Measurements from ENCODE around the gene FKBP15. TPM values are rescaled to one million over a fixed set of nuclear protein-coding genes. Genes with fewer than 3 reads are reported as not detected.

FKBP15 gene
- total RNA-seq, 1 experiment from 2014 or later, result 20.1 TPM

GRCh38 chr9:113205861-113206260 lies 15.2 kb downstream of the FKBP15 start:
- Mint-ChIP-seq H3K9me3 (ENCODE audit: unreplicated experiment) (no peaks in the 10 kb centered on the region), H3K27ac (ENCODE audit: unreplicated experiment) (no peak overlapping the region), H3K36me3 (ENCODE audit: insufficient read depth, unreplicated experiment) (peaks cover 28% of the 10 kb centered on the region), H3K4me3 (ENCODE audit: unreplicated experiment) (no peak overlapping the region), H3K4me1 (ENCODE audit: low read depth, unreplicated experiment) (no peaks in the 10 kb centered on the region), H3K27me3 (ENCODE audit: insufficient read depth, unreplicated experiment) (no peaks in the 10 kb centered on the region)
- Histone ChIP-seq H3K9me3 (no peaks in the 10 kb centered on the region), H3K4me3 (ENCODE audit: low read depth, low read length) (no peak overlapping the region), H3K36me3 (ENCODE audit: control insufficient read depth, insufficient read depth, low read length) (no peaks in the 10 kb centered on the region), H3K4me1 (no peaks in the 10 kb centered on the region), H3K27me3 (replicated peaks; ENCODE audit: control insufficient read depth, insufficient read depth, low read length) (no peaks in the 10 kb centered on the region)
- TF ChIP-seq, protein P1, sequence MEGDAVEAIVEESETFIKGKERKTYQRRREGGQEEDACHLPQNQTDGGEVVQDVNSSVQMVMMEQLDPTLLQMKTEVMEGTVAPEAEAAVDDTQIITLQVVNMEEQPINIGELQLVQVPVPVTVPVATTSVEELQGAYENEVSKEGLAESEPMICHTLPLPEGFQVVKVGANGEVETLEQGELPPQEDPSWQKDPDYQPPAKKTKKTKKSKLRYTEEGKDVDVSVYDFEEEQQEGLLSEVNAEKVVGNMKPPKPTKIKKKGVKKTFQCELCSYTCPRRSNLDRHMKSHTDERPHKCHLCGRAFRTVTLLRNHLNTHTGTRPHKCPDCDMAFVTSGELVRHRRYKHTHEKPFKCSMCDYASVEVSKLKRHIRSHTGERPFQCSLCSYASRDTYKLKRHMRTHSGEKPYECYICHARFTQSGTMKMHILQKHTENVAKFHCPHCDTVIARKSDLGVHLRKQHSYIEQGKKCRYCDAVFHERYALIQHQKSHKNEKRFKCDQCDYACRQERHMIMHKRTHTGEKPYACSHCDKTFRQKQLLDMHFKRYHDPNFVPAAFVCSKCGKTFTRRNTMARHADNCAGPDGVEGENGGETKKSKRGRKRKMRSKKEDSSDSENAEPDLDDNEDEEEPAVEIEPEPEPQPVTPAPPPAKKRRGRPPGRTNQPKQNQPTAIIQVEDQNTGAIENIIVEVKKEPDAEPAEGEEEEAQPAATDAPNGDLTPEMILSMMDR (IDR thresholded peaks at IDR 0.05; ENCODE audit: insufficient read depth in 1 of 2, low read depth in 1 of 2, low read length in 1 of 2, severe bottlenecking in 1 of 2, unreplicated experiment in 1 of 2), result no peak
- BruUV-seq (replicated peaks), result no TSS peak
- ChIA-PET CTCF (no interaction called here), POLR2A (no interaction called here)
- intact Hi-C loops (cut with micrococcal nuclease; ENCODE audit: unreplicated experiment), result no loop called here
- no peak for DNase-seq

GRCh38 chr9:113205432-113205831 lies 15.6 kb downstream of the FKBP15 start:
- peaks cover 26% of the 10 kb centered on the region for H3K36me3 Mint-ChIP-seq (ENCODE audit: insufficient read depth, unreplicated experiment)
- no peak overlapping the region for H3K4me3 Mint-ChIP-seq (ENCODE audit: unreplicated experiment)
- BruUV-seq (replicated peaks), result no TSS peak
- TF ChIP-seq, protein P1 (IDR thresholded peaks at IDR 0.05; ENCODE audit: insufficient read depth in 1 of 2, low read depth in 1 of 2, low read length in 1 of 2, severe bottlenecking in 1 of 2, unreplicated experiment in 1 of 2), result no peak
- no peak for DNase-seq
- no peaks in the 10 kb centered on the region for H3K36me3 ChIP-seq (ENCODE audit: control insufficient read depth, insufficient read depth, low read length)
- H3K27ac Mint-ChIP-seq (ENCODE audit: unreplicated experiment), result no peak overlapping the region
- no peaks in the 10 kb centered on the region for H3K4me1 ChIP-seq
- H3K27me3 Mint-ChIP-seq (ENCODE audit: insufficient read depth, unreplicated experiment), result no peaks in the 10 kb centered on the region
- no peaks in the 10 kb centered on the region for H3K27me3 ChIP-seq (replicated peaks; ENCODE audit: control insufficient read depth, insufficient read depth, low read length)
- H3K9me3 Mint-ChIP-seq (ENCODE audit: unreplicated experiment), result no peaks in the 10 kb centered on the region
- no peaks in the 10 kb centered on the region for H3K4me1 Mint-ChIP-seq (ENCODE audit: low read depth, unreplicated experiment)
- CTCF ChIA-PET, result no interaction called here
- no peak overlapping the region for H3K4me3 ChIP-seq (ENCODE audit: low read depth, low read length)
- POLR2A ChIA-PET, result no interaction called here
- intact Hi-C loops (cut with micrococcal nuclease; ENCODE audit: unreplicated experiment), result no loop called here
- no peaks in the 10 kb centered on the region for H3K9me3 ChIP-seq

- Histone ChIP-seq H3K27me3 (replicated peaks; ENCODE audit: control insufficient read depth, insufficient read depth, low read length) (no peaks in the 10 kb centered on the region), H3K9me3 (no peaks in the 10 kb centered on the region), H3K4me3 (ENCODE audit: low read depth, low read length) (no peak overlapping the region), H3K4me1 (no peaks in the 10 kb centered on the region), H3K36me3 (ENCODE audit: control insufficient read depth, insufficient read depth, low read length) (no peaks in the 10 kb centered on the region)
- Mint-ChIP-seq H3K9me3 (ENCODE audit: unreplicated experiment) (no peaks in the 10 kb centered on the region), H3K36me3 (ENCODE audit: insufficient read depth, unreplicated experiment) (peaks cover 40% of the 10 kb centered on the region), H3K4me1 (ENCODE audit: low read depth, unreplicated experiment) (peaks cover 8% of the 10 kb centered on the region), H3K27ac (ENCODE audit: unreplicated experiment) (no peak overlapping the region), H3K27me3 (ENCODE audit: insufficient read depth, unreplicated experiment) (no peaks in the 10 kb centered on the region), H3K4me3 (ENCODE audit: unreplicated experiment) (no peak overlapping the region)
- DNase-seq, result no peak
- BruUV-seq (replicated peaks), result no TSS peak
- ChIA-PET POLR2A (no interaction called here), CTCF (no interaction called here)
- intact Hi-C loops (cut with micrococcal nuclease; ENCODE audit: unreplicated experiment), result no loop called here
- TF ChIP-seq, protein P1 (IDR thresholded peaks at IDR 0.05; ENCODE audit: insufficient read depth in 1 of 2, low read depth in 1 of 2, low read length in 1 of 2, severe bottlenecking in 1 of 2, unreplicated experiment in 1 of 2), result no peak
These were observed 21.3 kb downstream of the FKBP15 start for GRCh38 chr9:113199683-113200329.
